ENCODE data around the gene NRXN3. TPM values are rescaled to one million over a fixed set of nuclear protein-coding genes. Genes with fewer than 3 reads are reported as not detected.

The NRXN3 gene
- total and polyA plus RNA-seq, 5 donors from 2014 or later = not detected

GRCh38 chr14:78970677-78971076, 800.5 kb downstream of the NRXN3 start:
- Histone ChIP-seq H3K4me3 (ENCODE audit: low read depth, low read length) (no peak overlapping the region), H3K9me3 (ENCODE audit: control insufficient read depth in 2 of 2, low read length in 2 of 2) (no peaks in the 10 kb centered on the region), H3K27ac (ENCODE audit: insufficient read depth, low read length, poor library complexity, severe bottlenecking) (no peak overlapping the region), H3K27me3 (ENCODE audit: control insufficient read depth, insufficient read depth, low read length) (no peaks in the 10 kb centered on the region), H3K4me1 (ENCODE audit: control insufficient read depth, insufficient read depth, low read length, poor library complexity, severe bottlenecking) (no peaks in the 10 kb centered on the region), H3K36me3 (ENCODE audit: control insufficient read depth, insufficient read depth, low read length) (no peaks in the 10 kb centered on the region)
- Mint-ChIP-seq H3K27me3 (no peaks in the 10 kb centered on the region), H3K27ac (no peak overlapping the region), H3K4me3 (no peak overlapping the region), H3K36me3 (no peaks in the 10 kb centered on the region), H3K4me1 (no peaks in the 10 kb centered on the region), H3K9me3 (no peaks in the 10 kb centered on the region)
- ATAC-seq (ENCODE audit: low read depth in 2 of 2) (no peak), DNase-seq (no peak)

GRCh38 chr14:78972440-78972839, 802.3 kb downstream of the NRXN3 start:
- Mint-ChIP-seq H3K36me3 (no peaks in the 10 kb centered on the region), H3K27ac (no peak overlapping the region), H3K4me3 (no peak overlapping the region), H3K9me3 (peaks cover 0 to 2% (median 0%) of the 10 kb centered on the region in 7 donors), H3K27me3 (no peaks in the 10 kb centered on the region), H3K4me1 (no peaks in the 10 kb centered on the region)
- no peaks in the 10 kb centered on the region for H3K36me3 ChIP-seq (ENCODE audit: control insufficient read depth, insufficient read depth, low read length)
- no peaks in the 10 kb centered on the region for H3K9me3 ChIP-seq (ENCODE audit: control insufficient read depth in 2 of 2, low read length in 2 of 2)
- DNase-seq (no peak), ATAC-seq (ENCODE audit: low read depth in 2 of 2) (no peak)
- no peak overlapping the region for H3K4me3 ChIP-seq (ENCODE audit: low read depth, low read length)
- no peaks in the 10 kb centered on the region for H3K27me3 ChIP-seq (ENCODE audit: control insufficient read depth, insufficient read depth, low read length)
- no peaks in the 10 kb centered on the region for H3K4me1 ChIP-seq (ENCODE audit: control insufficient read depth, insufficient read depth, low read length, poor library complexity, severe bottlenecking)
- H3K27ac ChIP-seq (ENCODE audit: insufficient read depth, low read length, poor library complexity, severe bottlenecking) = no peak overlapping the region

GRCh38 chr14:78974691-78975090, 804.5 kb downstream of the NRXN3 start:
- H3K9me3 Mint-ChIP-seq = peaks cover 0 to 3% (median 0%) of the 10 kb centered on the region in 7 donors
- H3K4me1 ChIP-seq (ENCODE audit: control insufficient read depth, insufficient read depth, low read length, poor library complexity, severe bottlenecking) = no peaks in the 10 kb centered on the region
- H3K4me3 Mint-ChIP-seq = no peak overlapping the region
- H3K27ac Mint-ChIP-seq = no peak overlapping the region
- DNase-seq (no peak), ATAC-seq (ENCODE audit: low read depth in 2 of 2) (no peak)
- no peaks in the 10 kb centered on the region for H3K27me3 Mint-ChIP-seq
- H3K36me3 Mint-ChIP-seq = no peaks in the 10 kb centered on the region
- no peaks in the 10 kb centered on the region for H3K4me1 Mint-ChIP-seq
- no peak overlapping the region for H3K27ac ChIP-seq (ENCODE audit: insufficient read depth, low read length, poor library complexity, severe bottlenecking)
- H3K4me3 ChIP-seq (ENCODE audit: low read depth, low read length) = no peak overlapping the region
- no peaks in the 10 kb centered on the region for H3K36me3 ChIP-seq (ENCODE audit: control insufficient read depth, insufficient read depth, low read length)
- no peaks in the 10 kb centered on the region for H3K9me3 ChIP-seq (ENCODE audit: control insufficient read depth in 2 of 2, low read length in 2 of 2)
- no peaks in the 10 kb centered on the region for H3K27me3 ChIP-seq (ENCODE audit: control insufficient read depth, insufficient read depth, low read length)

GRCh38 chr14:78975734-78976133, 805.6 kb downstream of the NRXN3 start:
- H3K4me1 Mint-ChIP-seq = no peaks in the 10 kb centered on the region
- no peak overlapping the region for H3K27ac Mint-ChIP-seq
- no peaks in the 10 kb centered on the region for H3K9me3 ChIP-seq (ENCODE audit: control insufficient read depth in 2 of 2, low read length in 2 of 2)
- ATAC-seq (ENCODE audit: low read depth in 2 of 2) (no peak), DNase-seq (no peak)
- no peak overlapping the region for H3K4me3 ChIP-seq (ENCODE audit: low read depth, low read length)
- peaks cover 0 to 3% (median 0%) of the 10 kb centered on the region in 7 donors for H3K9me3 Mint-ChIP-seq
- no peaks in the 10 kb centered on the region for H3K27me3 Mint-ChIP-seq
- H3K27me3 ChIP-seq (ENCODE audit: control insufficient read depth, insufficient read depth, low read length) = no peaks in the 10 kb centered on the region
- H3K4me3 Mint-ChIP-seq = no peak overlapping the region
- no peak overlapping the region for H3K27ac ChIP-seq (ENCODE audit: insufficient read depth, low read length, poor library complexity, severe bottlenecking)
- H3K36me3 ChIP-seq (ENCODE audit: control insufficient read depth, insufficient read depth, low read length) = no peaks in the 10 kb centered on the region
- H3K4me1 ChIP-seq (ENCODE audit: control insufficient read depth, insufficient read depth, low read length, poor library complexity, severe bottlenecking) = no peaks in the 10 kb centered on the region
- no peaks in the 10 kb centered on the region for H3K36me3 Mint-ChIP-seq

GRCh38 chr14:78978896-78979295, 808.7 kb downstream of the NRXN3 start:
- peaks cover 0 to 3% (median 0%) of the 10 kb centered on the region in 7 donors for H3K9me3 Mint-ChIP-seq
- Histone ChIP-seq H3K4me3 (ENCODE audit: low read depth, low read length) (no peak overlapping the region), H3K4me1 (ENCODE audit: control insufficient read depth, insufficient read depth, low read length, poor library complexity, severe bottlenecking) (no peaks in the 10 kb centered on the region), H3K27ac (ENCODE audit: insufficient read depth, low read length, poor library complexity, severe bottlenecking) (no peak overlapping the region), H3K36me3 (ENCODE audit: control insufficient read depth, insufficient read depth, low read length) (no peaks in the 10 kb centered on the region), H3K27me3 (ENCODE audit: control insufficient read depth, insufficient read depth, low read length) (no peaks in the 10 kb centered on the region), H3K9me3 (ENCODE audit: control insufficient read depth in 2 of 2, low read length in 2 of 2) (no peaks in the 10 kb centered on the region)
- H3K27ac Mint-ChIP-seq = no peak overlapping the region
- H3K4me1 Mint-ChIP-seq = no peaks in the 10 kb centered on the region
- H3K4me3 Mint-ChIP-seq = no peak overlapping the region
- ATAC-seq (ENCODE audit: low read depth in 2 of 2) (no peak), DNase-seq (no peak)
- H3K36me3 Mint-ChIP-seq = no peaks in the 10 kb centered on the region
- H3K27me3 Mint-ChIP-seq = no peaks in the 10 kb centered on the region

- Mint-ChIP-seq H3K4me1 (no peaks in the 10 kb centered on the region), H3K27me3 (no peaks in the 10 kb centered on the region), H3K4me3 (no peak overlapping the region), H3K27ac (no peak overlapping the region), H3K9me3 (peaks cover 0 to 3% (median 0%) of the 10 kb centered on the region in 7 donors), H3K36me3 (no peaks in the 10 kb centered on the region)
- Histone ChIP-seq H3K4me1 (ENCODE audit: control insufficient read depth, insufficient read depth, low read length, poor library complexity, severe bottlenecking) (no peaks in the 10 kb centered on the region), H3K27ac (ENCODE audit: insufficient read depth, low read length, poor library complexity, severe bottlenecking) (no peak overlapping the region), H3K4me3 (ENCODE audit: low read depth, low read length) (no peak overlapping the region), H3K9me3 (ENCODE audit: control insufficient read depth in 2 of 2, low read length in 2 of 2) (no peaks in the 10 kb centered on the region), H3K36me3 (ENCODE audit: control insufficient read depth, insufficient read depth, low read length) (no peaks in the 10 kb centered on the region), H3K27me3 (ENCODE audit: control insufficient read depth, insufficient read depth, low read length) (no peaks in the 10 kb centered on the region)
- ATAC-seq (ENCODE audit: low read depth in 2 of 2) (no peak), DNase-seq (no peak)
Observed at GRCh38 chr14:78982551-78982950, 812.4 kb downstream of the NRXN3 start.

GRCh38 chr14:78983126-78983525, 813.0 kb downstream of the NRXN3 start:
- Histone ChIP-seq H3K27me3 (ENCODE audit: control insufficient read depth, insufficient read depth, low read length) (no peaks in the 10 kb centered on the region), H3K36me3 (ENCODE audit: control insufficient read depth, insufficient read depth, low read length) (no peaks in the 10 kb centered on the region), H3K9me3 (ENCODE audit: control insufficient read depth in 2 of 2, low read length in 2 of 2) (no peaks in the 10 kb centered on the region), H3K4me3 (ENCODE audit: low read depth, low read length) (no peak overlapping the region), H3K27ac (ENCODE audit: insufficient read depth, low read length, poor library complexity, severe bottlenecking) (no peak overlapping the region), H3K4me1 (ENCODE audit: control insufficient read depth, insufficient read depth, low read length, poor library complexity, severe bottlenecking) (no peaks in the 10 kb centered on the region)
- DNase-seq = no peak
- Mint-ChIP-seq H3K27ac (no peak overlapping the region), H3K27me3 (no peaks in the 10 kb centered on the region), H3K4me1 (no peaks in the 10 kb centered on the region), H3K9me3 (peaks cover 0 to 3% (median 0%) of the 10 kb centered on the region in 7 donors), H3K4me3 (no peak overlapping the region), H3K36me3 (no peaks in the 10 kb centered on the region)
- ATAC-seq (ENCODE audit: low read depth in 2 of 2) = no peak

GRCh38 chr14:78985668-78986381, 815.7 kb downstream of the NRXN3 start:
- Mint-ChIP-seq H3K4me3 (no peak overlapping the region), H3K4me1 (no peaks in the 10 kb centered on the region), H3K27me3 (no peaks in the 10 kb centered on the region), H3K36me3 (no peaks in the 10 kb centered on the region), H3K9me3 (no peaks in the 10 kb centered on the region), H3K27ac (no peak overlapping the region)
- H3K9me3 ChIP-seq (ENCODE audit: control insufficient read depth in 2 of 2, low read length in 2 of 2) = no peaks in the 10 kb centered on the region
- H3K36me3 ChIP-seq (ENCODE audit: control insufficient read depth, insufficient read depth, low read length) = no peaks in the 10 kb centered on the region
- DNase-seq = no peak
- no peak for ATAC-seq (ENCODE audit: low read depth in 2 of 2)
- H3K27me3 ChIP-seq (ENCODE audit: control insufficient read depth, insufficient read depth, low read length) = no peaks in the 10 kb centered on the region
- no peak overlapping the region for H3K4me3 ChIP-seq (ENCODE audit: low read depth, low read length)
- H3K27ac ChIP-seq (ENCODE audit: insufficient read depth, low read length, poor library complexity, severe bottlenecking) = no peak overlapping the region
- no peaks in the 10 kb centered on the region for H3K4me1 ChIP-seq (ENCODE audit: control insufficient read depth, insufficient read depth, low read length, poor library complexity, severe bottlenecking)

All from CD4-positive, CD25-positive, alpha-beta regulatory T cell (primary cell).